Endometrial microvascular endothelial cells (primary cell): ENCODE measurements around the gene NGRN. TPM values are rescaled to one million over a fixed set of nuclear protein-coding genes. Genes with fewer than 3 reads are reported as not detected.
"Not testable (repeated sequence)": the region's sequence is repeated elsewhere in the genome, so short reads cannot be mapped to it uniquely, and the experiment has no call there.

ENCODE experiments used
- in situ Hi-C: cut with HindIII; loops from 2 replicates; pipeline ENCODE4 v1.10.0; 2017; ENCODE audit warnings: low sequenced_read_pairs, low pct_unique_long_range_greater_than_20kb; ENCODE audit errors: inconsistent ontology term
- total RNA-seq: library from RNA; depleted of rRNA; stranded (reverse); fragments of >200 nt; gene quantifications from one replicate; pipeline ENCODE4 v1.2.3, GENCODE V29; 2015; ENCODE audit errors: inconsistent ontology term

The NGRN gene
- total RNA-seq, 1 donor from 2014 or later: 78.2 TPM

DNA sequence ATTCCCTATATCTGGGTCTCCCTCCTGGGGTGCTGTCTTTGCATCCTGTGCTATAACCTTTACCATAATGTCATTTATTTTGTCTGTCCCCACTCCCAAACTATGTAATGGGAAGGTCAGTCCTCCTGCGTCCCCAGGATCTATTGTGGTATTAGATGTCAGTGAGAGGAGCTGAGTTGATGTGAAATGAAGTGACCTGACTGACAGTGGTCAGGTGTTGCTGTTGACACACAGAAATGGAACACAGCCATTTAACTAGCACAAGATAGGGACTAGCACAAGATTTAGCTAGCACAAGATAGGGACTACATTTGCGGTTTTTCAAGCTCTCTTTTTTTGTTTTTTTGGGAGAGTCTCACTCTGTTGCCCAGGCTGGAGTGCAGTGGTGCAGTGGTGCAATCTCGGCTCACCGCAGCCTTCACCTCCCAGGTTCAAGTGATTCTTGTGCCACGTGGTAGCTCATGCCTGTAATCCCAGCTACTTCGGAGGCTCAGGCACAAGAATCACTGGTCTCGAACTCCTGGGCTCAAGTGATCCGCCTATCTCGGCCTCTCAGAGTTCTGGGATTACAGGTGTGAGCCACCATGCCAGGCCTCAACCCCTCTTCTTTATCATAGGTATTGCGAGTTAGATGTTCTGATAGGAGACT, 5.2 kb downstream of the NGRN start:
- in situ Hi-C loops: no loop called here

DNA sequence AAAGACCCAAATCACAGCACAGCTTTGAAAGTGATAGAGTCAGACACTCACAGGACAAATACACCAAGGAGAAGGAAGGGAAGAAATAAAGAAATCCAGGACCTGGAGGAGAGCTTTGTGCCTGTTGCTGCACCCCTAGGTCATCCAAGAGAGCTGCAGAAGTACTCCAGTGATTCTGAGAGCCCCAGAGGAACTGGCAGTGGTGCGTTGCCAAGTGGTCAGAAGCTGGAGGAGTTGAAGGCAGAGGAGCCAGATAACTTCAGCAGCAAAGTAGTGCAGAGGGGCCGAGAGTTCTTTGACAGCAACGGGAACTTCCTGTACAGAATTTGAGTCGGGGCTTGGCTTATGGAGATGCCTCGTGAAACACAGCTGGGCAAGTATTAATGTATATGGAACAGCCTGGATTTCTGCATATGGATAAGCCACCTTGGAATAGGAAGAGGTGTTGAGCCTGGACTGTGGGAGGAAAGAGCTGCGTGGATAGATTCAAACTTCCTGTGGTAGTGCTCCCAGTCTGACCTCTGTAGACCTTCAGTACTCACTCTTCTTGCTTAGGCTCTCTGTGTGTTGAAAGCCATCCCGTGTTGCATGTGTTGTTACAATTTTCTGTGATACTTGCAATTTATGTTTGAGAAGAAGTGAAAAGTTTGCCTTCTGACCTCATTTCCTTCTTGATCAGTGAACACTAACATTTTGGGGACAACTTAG, 6.1 kb downstream of the NGRN start:
- in situ Hi-C loops: no loop called here

DNA sequence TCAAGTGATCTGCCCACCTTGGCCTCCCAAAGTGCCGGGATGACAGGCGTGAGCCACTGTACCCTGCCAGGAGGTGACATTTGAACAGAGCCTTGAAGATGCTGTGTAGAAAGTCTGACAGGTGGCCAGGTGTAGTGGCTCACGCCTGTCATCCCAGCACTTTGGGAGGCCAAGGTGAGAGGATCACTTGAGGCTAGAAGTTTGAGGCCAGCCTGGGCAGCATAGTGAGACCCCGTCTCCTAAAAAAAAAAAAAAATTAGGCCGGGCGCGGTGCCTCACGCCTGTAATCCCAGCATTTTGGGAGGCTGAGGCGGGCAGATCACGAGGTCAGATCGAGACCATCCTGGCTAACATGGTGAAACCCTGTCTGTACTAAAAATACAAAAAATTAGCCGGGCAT, 13.0 kb downstream of the NGRN start:
- in situ Hi-C loops: not testable (repeated sequence)

DNA sequence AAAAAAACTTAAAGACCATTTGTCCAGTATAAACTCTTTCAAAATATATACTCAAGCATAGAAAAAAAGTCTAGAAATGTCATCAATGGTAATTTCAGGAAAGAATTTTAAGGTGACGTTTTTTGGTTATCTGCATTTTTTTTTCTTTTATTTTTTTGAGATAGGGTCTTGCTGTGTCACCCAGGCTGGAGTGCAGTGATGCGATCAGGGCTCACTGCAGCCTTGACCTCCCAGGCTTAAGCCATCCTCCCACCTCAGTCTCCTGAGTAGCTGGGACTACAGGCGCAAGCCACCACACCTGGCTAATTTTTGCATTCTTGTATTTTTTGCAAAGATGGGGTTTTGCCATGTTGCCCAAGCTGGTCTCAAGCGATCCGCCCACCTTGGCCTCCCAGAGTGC, 15.3 kb downstream of the NGRN start:
- in situ Hi-C loops: not testable (repeated sequence)

- in situ Hi-C loops: not testable (repeated sequence)
Observed at GRCh38 chr15:90281637-90282036, 16.2 kb downstream of the NGRN start.

GRCh38 chr15:90286678-90287077, 21.2 kb downstream of the NGRN start:
- in situ Hi-C loops: no loop called here

DNA sequence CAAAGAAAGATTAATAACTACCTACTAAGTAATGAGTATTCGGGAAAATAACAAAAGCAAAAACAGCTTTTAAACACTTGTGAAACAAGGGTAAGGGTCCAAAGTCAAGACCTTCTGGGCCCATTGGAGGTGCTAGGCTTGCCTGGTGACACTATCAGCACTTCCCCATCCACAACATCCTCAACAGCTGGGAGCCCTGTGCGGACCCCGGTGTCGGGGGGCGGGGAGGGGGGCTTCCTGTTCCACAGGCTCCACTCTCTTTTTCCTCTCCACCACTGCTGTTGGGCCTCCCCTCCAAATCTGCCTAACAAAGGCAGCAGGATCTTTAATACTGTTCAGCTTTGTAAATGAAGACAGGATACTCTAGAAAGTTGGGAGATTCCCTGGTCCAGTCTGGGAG, 21.6 kb downstream of the NGRN start:
- in situ Hi-C loops: no loop called here

GRCh38 chr15:90287946-90288345, 22.5 kb downstream of the NGRN start:
- in situ Hi-C loops: no loop called here

DNA sequence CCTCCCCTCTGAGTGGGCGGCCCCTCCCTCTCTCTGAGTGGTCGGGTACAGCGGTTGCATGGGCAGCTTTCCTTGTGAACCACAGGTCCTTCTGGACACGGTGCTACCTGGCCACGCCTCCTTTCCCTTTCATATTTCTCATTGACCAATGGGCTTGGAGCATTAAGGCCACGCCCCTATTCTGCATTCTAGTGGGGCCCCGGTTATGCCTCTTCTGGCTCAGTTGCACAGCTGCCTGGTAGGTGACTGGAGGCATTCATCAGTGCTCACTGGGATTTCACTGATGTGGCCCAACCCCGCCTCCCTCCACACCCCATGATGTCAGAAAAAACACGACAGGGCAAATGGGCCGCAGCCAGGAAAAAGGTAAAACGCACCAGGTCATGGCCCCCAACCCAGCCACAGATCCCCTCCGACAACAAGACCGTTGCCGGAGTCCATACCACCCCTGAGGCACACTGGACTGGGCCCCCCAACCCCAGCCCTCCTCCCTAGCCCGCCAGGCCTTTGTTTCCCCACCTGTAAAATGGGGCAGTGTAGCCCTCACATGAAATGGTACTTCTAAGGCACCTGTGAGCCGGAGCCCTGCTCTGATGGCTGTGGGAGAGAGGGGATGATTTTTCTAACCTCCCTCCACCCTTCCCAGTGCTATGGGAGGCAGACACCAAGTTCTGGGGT, 26.3 kb downstream of the NGRN start:
- in situ Hi-C loops: no loop called here

- in situ Hi-C loops: not testable (repeated sequence)
Observed at GRCh38 chr15:90293040-90293810, 27.8 kb downstream of the NGRN start.

GRCh38 chr15:90294159-90294558, 28.7 kb downstream of the NGRN start:
- in situ Hi-C loops: no loop called here

DNA sequence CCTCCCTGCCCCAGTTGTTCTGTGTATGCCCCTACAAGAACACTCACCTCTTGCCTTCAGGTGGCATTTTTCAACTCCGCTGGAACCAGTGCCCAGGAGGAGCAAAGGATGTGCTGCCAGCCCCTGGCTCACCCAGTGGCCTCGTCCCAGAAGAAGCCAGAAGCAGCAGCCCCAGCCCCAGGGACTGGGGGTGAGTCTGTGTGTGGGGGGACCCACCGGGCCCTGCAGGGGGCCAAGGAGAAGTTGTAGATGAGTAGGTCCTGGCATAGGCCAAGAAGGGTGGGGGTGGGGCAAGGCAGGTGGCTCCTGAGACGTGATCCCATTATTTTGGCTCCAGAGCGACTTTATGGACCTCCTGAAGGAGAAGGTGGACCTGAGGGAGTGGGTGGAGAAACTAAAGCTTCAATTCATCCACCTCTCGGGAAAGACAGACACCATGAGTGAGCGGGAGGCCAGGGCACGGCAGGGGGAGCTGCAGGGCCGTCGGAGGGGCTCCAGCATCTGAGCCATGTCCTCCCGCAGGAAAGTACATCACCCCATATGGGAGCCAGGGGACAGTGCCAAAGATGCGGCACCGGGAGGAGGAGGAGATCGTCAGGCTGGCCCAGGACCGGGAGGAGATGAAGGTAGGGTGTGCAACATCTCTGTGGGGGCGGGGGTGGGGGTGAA, 29.3 kb downstream of the NGRN start:
- in situ Hi-C loops: no loop called here

GRCh38 chr15:90295270-90295648, 29.8 kb downstream of the NGRN start:
- in situ Hi-C loops: no loop called here

DNA sequence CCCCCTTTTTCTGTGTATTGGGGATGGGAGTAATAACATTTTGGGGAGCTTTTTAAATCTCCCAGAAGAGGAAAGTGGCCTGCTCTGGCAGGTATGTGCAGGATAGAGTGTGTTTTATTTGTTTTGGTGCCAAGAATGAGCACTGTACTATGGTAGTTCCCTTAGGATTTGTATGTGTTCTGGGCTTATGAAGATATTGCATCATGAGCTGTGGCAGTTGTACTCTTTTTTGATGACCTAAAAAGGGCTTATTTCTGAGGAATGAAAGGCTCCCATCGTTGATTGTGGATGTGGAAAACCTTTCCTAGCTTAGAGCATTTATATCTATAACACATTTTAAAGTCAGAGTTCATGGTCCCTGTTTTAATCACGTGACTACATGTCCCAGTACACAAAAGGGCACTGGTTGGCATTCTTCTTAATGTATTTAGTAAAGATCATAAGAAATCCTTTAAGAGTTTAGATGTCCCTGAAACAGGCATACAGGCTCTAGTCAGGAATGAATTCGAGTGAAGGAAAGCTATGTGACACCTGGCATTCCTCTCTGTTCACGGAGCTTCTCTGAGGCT, 30.9 kb downstream of the NGRN start:
- in situ Hi-C loops: not testable (repeated sequence)

DNA sequence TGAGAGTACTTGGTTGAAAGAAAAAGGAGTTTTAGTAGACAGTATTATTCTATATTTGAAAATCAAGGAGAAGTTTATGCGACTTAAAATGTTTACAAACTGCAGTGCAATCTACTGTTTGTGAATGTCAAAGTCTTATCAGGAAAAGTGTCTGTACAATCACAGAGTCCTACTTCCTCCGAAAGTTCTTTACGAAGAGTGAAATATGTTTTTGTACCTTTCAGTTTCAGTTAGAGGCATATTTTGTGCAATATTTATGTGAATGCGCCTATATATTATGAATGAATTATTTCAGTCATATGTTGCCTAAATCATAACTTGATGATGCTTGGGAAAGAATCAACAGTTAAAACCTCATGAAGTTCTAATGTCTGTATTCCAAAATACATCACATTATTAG, 31.5 kb downstream of the NGRN start:
- in situ Hi-C loops: no loop called here

DNA sequence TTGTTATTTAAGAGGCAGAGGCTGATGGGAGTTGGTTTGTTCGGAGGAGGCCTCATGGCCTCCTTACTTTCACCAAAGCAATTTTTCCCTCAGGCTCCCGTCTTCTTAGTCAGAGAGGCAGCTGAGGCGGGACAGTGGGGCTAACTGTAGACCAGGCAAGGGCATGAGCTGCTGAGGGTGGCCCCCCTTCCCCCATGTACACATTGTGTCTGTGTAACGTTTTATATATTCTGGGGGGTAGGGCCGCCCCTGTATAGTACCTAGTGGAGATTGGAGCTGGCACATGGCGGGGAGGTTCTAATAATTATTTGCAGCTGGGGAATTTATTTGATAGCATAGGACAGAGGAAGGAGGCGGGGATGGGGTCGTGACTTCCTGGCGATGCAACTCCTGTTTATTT, 35.1 kb downstream of the NGRN start:
- in situ Hi-C loops: no loop called here

DNA sequence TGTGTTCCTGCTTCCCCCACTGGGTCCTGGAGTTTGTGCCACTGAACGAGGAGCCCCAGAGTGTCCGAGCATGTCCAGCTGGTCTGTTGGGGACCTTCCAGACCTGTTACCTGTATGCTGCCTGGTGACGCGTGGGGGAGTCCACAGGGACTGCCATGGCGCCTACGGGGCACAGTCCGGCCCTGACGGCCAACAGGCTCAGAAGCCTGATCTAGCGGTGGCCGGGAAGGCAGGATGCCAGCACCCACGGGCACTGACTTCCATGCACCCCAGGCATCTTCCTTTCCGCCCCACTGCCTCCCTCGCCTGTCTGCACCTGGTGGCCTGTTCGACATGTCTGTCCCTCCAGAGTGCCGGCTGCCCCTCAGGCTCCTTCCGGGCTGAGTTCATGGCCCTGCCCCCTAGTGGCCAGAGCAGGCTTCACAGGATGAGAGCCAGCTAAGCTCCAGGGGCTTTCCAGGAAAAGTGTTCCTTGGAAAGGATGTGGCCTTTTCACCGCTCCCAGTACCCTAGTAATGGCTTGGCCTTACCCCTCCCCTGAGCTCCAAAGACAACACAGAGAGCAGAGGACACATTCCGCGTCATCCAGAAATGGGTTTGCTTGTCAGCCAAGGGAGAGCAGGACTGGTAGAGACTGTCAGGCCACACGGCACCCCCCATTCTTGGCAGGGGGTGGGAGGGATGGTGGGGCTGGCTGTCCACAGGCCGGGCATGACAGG, 35.7 kb downstream of the NGRN start:
- in situ Hi-C loops: no loop called here

DNA sequence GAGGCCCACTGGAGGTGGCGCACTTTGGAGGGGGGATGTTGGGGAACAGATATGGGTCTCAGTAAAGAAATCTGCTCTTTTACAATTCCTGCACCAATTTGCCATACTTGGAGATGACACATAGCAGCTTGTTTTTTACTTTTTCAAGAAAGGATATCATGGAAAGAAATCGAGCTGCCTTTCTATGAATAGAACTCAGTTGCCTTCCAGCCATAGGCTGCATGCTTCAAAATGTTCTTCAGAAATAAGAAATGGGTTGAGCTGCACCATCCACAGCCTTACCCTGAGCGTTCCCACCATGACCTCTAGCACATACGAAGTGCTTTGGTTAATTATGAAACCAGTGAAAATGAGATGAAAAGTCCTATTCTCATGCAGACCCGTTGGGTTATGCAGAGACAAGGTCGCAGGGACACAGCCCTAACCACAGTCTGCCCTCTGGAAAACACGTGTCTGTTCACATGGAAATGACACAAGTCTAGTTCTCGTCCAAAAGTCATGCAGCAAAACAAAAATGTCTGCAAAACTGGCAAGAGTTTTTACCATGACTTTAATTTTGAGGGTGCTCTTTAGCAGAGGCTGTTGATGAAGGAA, 36.3 kb downstream of the NGRN start:
- in situ Hi-C loops: no loop called here
